ENCODE results near the gene RBMS1.

The RBMS1 gene

GRCh38 chr2:160515120-160515519 lies 21.5 kb upstream of the RBMS1 start:
- H3K4me3 ChIP-seq (ENCODE audit: low read depth, low read length): no peak overlapping the region
- CTCF ChIA-PET: no interaction called here
- no peak for DNase-seq (ENCODE audit: low read depth, low spot score)
- POLR2A ChIA-PET: no interaction called here
- no peak for TF ChIP-seq CTCF (IDR thresholded peaks at IDR 0.05; ENCODE audit: insufficient read depth, low read length, missing control alignments)

GRCh38 chr2:160513120-160513519 lies 19.5 kb upstream of the RBMS1 start:
- no peak overlapping the region for H3K4me3 ChIP-seq (ENCODE audit: low read depth, low read length)
- ChIA-PET POLR2A (no interaction called here), CTCF (no interaction called here)
- TF ChIP-seq CTCF (IDR thresholded peaks at IDR 0.05; ENCODE audit: insufficient read depth, low read length, missing control alignments): no peak
- no peak for DNase-seq (ENCODE audit: low read depth, low spot score)

GRCh38 chr2:160512491-160512890 lies 18.9 kb upstream of the RBMS1 start:
- POLR2A ChIA-PET: no interaction called here
- DNase-seq (ENCODE audit: low read depth, low spot score): no peak
- CTCF ChIA-PET: interaction anchor here (0.6 kb wide), 1 partner anchor 12 kb away, joined by 3 read pairs; no protein-coding TSS in a partner anchor
- TF ChIP-seq CTCF (IDR thresholded peaks at IDR 0.05; ENCODE audit: insufficient read depth, low read length, missing control alignments): no peak
- H3K4me3 ChIP-seq (ENCODE audit: low read depth, low read length): no peak overlapping the region

- TF ChIP-seq CTCF (IDR thresholded peaks at IDR 0.05; ENCODE audit: insufficient read depth, low read length, missing control alignments): no peak
- no peak overlapping the region for H3K4me3 ChIP-seq (ENCODE audit: low read depth, low read length)
- ChIA-PET CTCF (no interaction called here), POLR2A (no interaction called here)
- no peak for DNase-seq (ENCODE audit: low read depth, low spot score)
Observed at GRCh38 chr2:160510617-160511016, 17.0 kb upstream of the RBMS1 start.

- POLR2A ChIA-PET: no interaction called here
- no peak overlapping the region for H3K4me3 ChIP-seq (ENCODE audit: low read depth, low read length)
- no peak for DNase-seq (ENCODE audit: low read depth, low spot score)
- TF ChIP-seq CTCF (IDR thresholded peaks at IDR 0.05; ENCODE audit: insufficient read depth, low read length, missing control alignments): no peak
- CTCF ChIA-PET: no interaction called here
Observed at GRCh38 chr2:160509016-160509415, 15.4 kb upstream of the RBMS1 start.

- POLR2A ChIA-PET: interaction anchor here (1.0 kb wide), 1 partner anchor 9 kb away, joined by 3 read pairs; no protein-coding TSS in a partner anchor
- CTCF ChIA-PET: no interaction called here
- no peak for DNase-seq (ENCODE audit: low read depth, low spot score)
- TF ChIP-seq CTCF (IDR thresholded peaks at IDR 0.05; ENCODE audit: insufficient read depth, low read length, missing control alignments): no peak
- no peak overlapping the region for H3K4me3 ChIP-seq (ENCODE audit: low read depth, low read length)
Observed at GRCh38 chr2:160507464-160507863, 13.9 kb upstream of the RBMS1 start.

Data from AG04449 (cell line).